ENCODE data around the gene HDAC4.

HDAC4 gene

DNA sequence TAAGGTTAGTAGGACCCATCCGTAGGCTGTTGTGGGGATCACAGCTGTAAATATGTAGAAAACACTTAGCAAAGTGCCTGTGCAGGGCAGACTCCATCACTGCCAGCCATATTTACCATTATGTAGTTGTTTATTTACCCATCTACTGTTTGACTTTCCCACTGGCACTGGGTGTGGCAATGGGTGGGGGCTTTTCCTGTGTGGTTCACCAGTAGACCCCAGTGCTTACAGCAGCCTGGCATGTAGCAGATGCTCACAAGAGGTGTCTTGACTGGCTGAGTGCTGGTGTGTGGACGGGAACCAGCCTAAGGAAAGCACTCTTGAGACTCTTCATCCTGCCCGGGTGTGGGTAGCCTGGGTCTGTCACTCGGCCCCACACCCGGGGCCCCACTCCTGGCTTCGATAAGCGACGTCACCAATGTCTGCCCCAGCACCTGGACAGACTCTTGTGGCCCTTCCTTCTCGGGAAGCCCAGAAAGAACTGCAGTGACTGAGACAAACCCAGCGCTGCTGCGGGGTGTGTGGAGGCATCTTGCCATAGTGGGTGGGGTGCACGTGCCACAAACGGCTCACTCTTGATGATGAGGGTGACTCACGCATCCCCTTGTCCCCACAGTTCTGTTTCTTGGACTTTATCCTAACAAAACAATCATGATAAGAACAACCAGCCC is 78.3 kb downstream of the HDAC4 start:
- no peak for DNase-seq

DNA sequence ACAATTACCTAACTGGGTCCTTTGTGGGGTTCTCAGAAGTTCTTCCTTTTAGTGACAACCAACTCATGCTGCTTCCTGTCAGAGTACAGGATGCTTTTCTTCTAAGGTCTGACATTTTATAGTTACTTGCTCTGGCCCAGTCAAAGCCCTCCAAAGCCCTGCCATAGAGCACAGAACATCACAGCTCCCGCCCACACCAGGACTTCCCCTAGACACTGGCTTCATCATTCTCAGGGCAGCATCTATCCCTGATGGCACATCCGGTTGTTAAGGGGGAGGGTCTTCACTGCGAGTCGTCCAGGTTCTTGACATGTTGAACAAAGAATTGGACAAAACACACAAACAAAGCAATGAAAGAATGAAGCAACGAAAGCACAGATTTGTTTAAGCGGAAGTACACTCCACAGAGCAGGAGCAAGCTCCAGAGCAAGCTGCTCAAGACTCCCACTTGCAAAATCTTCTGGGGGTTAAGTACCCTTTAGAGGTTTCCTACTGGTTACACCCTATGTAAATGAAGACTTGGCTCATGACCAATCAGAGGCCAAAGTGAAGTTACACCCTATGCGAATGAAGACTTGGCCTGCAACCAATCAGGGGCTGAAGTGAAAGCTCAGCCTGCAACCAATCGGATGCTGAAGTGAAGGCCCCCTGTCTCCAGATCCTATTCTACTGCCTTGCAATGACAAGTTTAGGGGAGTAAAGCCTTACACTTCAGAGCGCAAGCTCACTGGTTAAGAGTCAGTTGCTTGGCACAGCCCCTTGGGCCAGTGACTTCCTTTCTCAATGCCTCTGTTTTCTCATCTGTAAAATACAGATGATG is 79.0 kb downstream of the HDAC4 start:
- no peak for DNase-seq

DNA sequence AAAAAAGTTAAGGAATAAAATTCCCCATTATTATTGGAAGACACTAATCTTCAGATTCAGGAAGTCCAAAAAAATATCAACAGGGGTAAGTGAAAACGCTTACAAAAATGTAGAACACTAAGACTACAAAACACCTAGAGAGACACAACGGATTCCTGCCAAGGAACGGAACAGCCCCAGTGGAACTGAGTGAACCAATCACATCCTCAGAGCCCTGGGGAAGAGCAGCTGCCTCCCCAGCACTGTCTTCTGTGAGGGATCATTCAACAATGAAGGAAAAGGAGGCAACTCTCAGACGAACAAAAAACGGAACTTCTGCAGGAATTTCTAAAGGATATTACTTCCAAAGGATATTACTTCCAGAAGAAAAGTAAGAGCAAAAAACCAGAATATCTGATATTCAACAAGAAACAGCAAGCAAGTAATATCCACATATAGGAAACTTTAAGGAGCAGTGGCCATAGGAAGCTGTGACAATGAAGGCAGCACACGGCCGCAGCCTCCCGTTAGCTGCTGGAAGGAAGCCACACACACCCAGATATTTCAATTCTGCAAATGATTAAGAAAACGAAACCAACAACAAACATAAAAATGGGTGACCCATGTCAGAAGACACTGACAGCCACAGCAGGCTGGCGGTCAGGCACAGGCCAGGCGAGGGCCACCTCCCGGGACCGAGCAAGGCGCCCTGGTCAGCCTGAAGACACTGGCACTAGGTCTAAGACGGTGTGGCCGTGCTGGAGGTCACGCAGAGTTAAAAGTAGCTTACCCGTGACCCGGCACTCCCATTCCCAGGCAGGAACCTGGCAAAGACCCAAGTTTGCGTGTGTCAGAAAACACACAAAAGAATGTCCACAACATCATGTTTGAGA is 81.8 kb downstream of the HDAC4 start:
- no peak for DNase-seq

DNA sequence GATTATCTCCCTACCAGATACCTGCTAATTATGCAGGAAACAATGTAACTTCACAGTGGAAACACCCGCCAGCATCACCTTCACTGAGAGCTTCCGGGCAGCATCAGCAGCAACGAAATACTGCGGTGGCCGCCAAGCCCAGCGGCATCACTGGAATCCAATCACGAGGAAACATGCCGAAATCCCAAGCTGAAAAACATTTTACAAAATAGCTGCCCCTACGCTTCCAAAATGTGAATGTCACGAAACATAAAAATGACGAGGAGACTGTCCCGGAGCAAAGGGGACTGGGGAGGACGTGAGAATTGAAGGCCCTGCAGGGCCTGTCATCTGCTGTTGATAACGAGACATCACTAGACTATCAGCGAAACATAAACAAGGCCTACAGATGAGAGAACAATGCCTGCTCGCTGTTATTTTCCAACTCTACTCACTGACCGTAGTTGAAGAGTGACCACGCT is 82.6 kb downstream of the HDAC4 start:
- no peak for DNase-seq

DNA sequence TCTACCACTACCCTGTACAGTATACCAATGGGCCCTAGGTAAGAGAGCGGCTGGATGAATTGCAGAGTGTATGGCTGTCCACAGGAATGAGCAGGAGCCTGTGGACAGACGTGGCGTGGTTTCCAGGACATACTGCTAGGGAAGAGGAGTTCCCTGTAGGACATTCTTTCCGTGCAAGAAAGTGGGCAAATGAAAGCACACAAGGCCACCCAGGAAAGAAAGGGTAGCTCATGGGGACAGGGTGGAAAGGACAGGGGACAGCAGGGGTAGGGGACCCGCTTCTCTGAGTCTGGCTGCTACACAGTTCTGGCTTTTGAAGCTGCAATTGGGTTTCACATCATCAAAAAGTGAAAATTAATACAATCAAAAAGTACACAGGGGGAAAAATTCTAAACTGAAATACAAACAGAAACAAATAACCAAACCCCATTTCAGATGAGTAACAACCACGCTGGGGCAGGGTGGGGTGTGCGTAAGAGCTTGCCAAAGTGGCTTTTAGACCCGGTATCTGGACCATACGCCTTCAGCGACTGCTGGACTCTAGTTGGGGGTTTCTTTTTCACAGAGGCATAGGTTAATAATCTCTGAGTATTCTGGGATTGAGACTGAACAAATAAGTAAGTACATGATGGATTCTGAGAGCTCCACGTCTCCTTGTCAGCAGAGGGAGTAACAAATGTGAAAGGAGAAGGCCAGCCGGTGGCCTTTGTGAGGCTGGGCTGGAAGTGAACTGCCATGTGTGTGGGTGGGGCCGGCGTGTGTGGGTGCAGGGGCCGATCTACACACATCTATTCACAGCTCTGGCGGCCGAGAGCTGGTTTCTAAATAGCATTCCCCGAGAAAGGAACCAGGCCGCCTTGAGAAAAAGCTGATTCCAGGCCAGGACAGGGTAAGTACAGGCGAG is 84.0 kb downstream of the HDAC4 start:
- DNase-seq, result no peak

DNA sequence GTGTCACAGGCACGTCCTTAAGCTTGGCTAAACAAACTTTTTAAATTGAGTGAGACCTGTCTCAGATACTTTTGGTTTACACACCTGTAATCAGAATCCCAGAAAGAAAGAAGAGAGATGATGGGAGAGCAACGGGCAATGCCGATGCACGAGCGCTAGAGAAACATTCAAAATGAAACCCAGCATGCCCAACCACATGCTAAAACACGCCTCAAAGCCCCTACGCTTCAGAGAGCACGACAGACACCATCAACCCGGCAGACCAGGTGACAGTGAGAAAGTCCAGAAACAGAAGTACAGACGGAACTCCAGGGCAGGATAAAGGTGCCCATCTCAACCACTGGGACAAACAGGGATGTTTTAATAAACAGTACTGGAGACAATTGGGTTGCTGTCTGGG is 85.5 kb downstream of the HDAC4 start:
- DNase-seq, result no peak

DNA sequence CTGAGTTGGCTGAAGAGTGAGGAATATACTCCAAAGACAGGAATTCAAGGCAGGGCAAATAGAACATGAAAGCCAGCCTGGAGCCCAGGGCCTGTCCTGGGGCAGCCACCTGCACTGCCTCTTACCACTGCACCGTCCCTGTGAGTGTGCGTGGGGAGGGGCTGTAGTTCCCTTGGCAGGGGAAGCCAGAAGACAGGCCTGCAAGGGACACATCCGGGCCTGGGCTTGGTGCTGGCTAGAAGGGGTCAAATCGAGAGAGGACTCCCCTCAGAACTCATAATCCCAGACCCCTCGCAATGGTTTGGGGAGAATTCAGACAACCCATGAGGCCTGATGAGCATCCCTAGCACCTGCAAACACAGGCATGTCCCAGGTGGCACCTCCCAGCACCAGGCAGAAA is 87.0 kb downstream of the HDAC4 start:
- DNase-seq, result no peak

DNA sequence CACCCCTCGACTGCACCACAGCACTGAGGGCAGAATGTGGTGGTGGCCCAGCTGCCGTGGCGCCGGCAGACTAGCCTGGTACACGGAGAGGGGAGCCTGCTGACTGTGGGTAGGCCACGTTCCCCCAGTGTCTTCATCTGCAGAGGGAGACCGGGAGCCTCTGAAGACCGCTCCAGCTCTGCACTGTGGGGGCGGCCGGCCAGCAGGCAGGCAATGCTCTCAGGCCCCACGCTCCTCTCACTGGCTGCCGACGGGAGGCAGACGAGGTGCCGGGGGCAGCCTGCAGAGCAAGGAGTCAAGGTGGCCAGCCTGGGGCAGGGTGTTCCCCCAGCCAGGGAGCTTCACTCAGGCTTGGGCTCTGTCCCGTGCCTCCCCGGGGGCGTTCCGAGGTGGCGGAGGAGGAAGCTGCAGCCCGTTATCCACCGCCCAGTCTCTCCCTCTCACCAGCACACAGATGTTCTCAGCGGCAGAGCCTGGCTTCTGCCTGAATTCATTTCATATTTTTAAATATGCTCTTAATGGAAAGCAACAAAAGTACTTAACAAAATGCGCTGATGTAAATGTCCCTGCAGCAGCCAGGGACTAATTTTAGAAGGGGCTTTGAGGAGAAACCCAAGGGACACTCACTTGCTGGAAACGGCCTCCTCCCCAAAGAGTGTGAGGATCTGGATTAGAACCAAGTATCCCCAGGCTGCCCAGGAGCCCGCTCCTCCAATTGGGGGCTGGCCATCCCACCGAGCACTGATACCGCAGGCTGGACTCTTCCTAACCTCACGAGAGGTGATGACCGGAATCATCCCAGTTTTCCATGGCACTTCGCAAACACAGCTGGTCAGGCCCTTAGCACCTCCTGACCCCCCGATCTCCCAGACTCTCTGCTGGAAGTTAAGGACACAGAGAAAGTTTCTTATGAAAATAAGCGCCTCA is 87.8 kb downstream of the HDAC4 start:
- DNase-seq, result no peak

DNA sequence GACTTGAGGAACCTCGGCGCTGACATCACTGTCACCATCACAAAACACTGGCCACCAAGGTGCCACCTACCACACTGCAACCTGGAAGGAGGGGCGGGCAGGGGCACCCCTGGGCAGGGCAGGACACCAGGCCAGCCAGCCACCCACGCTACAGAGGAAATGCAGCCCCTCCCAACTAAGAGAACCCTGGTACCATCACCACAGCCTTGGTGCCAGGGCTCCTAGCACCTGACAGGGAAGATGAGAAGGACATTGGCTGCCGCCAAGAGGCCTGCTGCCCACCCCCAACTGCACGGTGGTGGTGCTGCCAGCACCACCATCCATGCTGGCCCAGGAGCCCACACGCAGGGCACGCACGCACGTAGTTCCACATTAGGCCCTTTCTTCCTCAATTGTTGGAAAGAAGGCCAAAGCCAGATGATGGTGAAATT is 88.7 kb downstream of the HDAC4 start:
- no peak for DNase-seq

DNA sequence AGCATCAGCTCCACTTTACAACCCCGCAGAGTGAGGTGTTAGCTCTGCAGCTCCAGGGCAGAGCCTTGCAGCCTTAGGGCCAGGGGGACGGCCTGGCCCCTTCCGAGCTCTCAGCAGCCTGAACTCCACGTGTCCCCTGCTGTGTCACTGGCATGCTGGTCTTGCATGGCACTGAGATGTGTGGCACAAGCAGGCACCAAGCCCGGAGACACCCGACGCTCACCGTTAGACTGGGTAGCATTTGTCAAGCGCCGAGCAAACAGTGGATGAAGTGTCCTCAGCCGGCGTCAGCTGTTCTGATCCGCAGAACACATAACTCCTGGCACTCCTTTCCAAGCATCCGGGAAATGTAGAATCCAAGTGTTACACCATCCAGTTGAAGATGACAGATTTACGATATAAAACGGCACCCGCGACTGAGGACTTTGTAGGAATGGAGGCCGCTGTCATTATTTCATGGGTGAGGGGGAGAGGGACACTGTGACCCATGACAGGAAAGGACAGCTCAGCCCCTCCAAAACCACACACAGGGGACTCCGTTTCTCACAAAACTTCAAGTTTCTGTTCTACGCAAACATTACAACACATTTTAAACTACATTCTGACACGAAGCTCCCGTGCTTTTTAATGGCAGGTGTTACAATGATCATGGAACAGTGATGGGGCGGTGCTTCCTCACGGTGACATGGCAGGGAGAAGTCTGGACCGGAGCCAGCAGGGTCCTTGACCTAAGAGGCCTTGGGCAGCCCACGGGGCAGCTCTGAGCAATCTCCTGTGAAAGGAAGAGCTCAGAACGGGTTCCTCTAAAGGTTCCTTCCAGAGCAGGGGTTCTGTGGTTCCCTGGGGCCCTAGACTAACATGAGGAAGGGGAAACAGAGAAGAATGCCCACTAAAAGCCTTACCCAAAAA is 89.4 kb downstream of the HDAC4 start:
- no peak for DNase-seq

DNA sequence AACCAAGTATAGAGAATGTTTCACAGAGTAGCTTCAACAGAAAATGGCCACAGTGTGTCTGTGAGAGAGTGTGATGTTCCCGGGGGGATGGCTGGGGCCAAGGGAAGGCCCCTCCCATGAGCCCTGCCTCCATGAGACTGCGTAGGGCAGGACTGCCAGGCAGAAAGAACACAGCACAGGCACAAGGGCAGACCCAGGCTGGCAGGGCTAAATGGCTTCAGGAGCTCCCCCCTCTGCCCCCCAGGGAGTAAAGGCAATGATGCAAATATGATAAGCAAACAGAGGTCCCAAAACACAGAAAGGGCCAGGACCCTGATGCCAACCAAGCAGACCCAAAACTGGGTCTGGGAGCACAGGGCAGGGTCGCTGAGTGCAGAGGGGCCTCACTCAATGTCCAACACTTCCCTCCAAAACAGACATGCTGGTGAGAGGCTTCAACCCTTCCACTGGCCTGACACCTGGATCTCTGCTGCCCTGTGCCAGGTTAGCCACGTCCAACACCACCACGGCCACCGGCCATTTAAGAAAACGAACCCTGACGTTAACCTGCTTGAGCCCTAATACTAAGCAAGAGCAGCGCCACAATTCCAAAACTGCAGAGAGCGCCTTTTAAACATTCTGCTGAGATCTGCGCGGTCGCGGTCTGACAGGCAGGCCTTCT is 90.3 kb downstream of the HDAC4 start:
- no peak for DNase-seq

DNA sequence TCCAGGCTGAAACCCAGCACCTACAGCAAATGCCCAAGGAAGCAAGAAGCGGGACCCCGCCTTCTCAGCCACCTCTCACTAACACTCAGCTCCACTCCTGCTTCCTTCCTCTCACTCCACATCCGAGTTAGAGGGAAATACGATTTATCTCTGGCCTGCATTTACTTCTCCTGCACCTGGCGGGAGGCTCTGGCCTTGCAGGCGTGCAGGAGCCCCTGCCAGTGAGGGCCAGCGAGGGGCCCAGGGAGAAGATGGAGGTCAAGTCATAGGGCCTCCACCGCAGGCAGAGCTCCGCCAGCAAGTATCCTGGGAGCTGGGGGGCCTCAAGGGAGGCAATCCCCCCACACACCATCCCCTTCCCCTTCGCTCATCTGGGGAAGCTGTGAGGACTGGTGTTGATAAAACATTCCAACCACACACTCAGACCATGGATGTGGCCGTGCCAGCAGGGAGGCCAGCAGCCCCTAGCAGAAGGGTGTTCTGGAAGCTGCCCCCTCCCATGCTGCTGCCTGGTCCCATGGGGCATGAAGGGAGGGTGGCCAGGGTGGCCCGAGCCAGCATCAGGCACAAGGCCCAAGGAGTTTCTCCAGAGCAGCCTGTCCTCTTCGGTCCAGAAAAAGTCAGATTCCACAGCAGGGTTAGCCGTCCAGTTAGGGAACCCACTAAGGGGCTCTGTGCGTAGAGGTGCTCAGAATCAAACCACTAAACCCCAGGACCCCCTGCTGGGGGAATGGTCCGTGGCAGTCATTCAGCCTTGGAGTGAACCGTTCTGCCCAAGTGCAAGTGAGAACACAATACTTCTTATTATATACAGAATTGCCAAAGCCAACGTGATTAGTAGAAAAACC is 91.2 kb downstream of the HDAC4 start:
- DNase-seq, result no peak

DNA sequence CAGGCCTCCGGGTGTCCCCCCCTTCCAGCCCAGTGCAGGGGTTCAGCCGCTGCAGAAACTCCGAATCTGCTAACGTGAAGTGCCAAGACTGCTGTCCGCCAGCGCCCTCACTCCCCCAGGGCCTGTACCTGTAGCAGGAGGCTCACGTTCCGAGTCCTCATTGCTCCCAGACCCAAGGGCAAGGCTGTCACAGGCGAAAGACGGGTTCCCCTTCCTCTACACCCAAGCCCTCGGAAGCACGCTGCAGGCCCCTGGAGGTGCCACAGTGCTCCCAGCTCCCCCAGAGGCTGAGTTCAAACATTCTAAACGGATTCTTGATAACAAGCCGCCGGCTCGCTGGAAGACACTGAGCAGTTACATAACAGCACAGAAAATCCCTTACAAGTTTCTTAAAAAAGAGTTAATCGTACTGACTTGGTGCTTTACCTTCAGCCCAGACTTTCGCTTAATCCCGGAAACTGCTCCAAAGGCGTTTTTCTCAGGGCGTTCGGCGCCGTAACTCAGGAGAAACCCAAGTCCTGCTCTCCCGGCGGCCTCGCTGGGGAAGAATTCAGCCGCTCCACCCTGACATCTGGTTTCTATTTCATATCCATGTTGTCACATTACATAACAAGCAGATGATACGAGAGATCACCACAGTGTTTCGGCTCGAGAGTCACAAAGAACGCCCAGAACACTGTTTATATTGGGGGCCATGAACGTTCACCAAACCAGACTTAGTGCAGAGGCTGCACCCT is 92.0 kb downstream of the HDAC4 start:
- no peak for DNase-seq

DNA sequence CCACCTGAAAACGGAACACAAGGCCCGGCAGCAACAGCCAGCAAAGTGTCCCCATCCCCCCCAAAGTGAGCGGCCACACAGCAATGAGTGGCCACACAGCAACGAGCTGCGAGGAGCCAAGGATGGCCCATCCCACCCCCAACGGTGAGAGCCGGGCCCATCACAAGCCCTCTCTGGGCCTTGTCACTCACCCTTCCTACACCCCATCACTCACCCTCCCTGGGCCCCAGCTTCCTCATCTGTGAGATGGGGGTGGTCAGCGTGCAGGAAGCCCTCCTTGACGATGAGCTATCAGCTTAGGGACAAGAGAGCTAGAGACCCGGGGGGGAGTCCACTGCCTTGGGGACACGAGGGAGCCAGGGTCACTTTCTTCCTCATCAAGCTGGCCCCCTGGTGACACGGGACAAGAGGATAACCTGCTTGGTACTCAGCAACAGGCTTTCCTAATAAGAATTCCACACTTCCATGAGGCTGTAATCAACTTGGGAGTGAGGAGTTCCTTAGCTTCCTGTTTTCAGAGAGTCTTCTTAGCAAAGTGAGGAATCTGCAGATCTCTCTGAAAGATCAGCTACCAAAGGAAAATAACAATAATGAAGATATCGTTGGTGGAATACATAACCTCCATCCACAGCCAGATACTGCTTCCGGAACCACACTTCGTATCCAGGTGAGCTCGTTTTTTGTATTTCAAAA is 92.8 kb downstream of the HDAC4 start:
- DNase-seq, result no peak

DNA sequence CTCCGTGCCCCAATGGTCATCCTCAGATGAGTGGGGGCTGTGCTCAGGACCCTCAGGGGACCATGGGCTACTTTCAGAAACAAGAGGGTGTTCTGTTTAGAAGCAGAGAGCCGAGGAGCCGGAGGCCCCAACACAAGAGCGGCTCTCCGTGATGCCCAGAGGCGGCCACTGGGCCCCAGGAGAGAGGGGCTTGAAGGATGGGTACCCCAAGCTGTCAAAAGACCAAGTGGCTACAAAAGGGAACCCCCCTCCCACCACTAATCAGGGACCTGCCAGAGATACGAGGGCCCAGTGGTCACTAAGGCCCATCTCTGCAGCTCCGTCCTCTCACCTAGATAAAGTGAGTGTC is 93.6 kb downstream of the HDAC4 start:
- DNase-seq, result no peak

DNA sequence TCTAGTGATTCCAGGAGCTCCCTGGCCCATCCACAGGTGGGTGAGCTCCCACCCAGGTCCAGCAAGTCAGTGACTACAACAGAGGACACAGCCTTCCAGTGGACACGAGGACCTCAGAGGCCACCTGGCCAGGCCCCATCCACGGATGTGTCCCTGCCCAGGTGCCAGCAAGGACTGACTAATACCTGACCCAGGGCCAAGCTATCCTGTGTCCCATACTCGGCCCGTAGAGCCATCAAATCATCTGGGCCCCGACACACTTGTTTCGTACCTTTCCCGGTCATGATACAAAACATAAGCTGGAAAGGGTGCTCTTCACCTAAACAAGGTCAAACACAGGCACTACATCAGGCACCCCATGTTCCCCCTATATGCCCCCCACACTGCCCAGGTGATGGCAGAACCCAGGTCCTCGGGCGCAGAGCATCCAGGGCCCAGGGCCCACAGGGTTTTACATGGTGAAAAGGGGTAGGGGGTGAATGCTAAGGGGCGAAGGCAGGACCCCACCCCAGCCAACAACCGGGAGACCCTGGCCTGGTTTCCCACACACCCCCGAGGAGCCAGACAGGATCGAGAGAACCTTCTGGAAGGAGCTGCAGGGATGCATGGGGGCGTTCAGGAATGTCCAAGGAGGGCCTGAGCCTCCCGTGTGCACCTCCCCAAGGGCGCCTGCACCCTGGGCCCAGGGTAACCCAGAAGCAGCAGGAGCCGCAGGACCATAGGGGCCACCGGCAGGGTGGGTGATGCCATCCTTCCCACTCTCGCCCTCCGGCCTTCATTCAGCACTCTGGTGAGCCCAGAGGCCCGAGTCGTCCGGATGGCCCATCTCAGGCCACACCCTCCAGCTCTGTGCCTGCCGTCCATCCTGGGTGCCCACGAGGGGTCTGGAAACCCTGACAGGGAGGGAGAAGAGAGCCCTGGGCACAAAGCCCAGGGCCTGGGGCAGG is 94.3 kb downstream of the HDAC4 start:
- no peak for DNase-seq

Measured in NCI-H2081 (cell line).